Measurements from ENCODE around the gene RBP3. TPM values are rescaled to one million over a fixed set of nuclear protein-coding genes. Genes with fewer than 3 reads are reported as not detected.

RBP3 gene
- total RNA-seq, 1 experiment from 2014 or later = not detected

DNA sequence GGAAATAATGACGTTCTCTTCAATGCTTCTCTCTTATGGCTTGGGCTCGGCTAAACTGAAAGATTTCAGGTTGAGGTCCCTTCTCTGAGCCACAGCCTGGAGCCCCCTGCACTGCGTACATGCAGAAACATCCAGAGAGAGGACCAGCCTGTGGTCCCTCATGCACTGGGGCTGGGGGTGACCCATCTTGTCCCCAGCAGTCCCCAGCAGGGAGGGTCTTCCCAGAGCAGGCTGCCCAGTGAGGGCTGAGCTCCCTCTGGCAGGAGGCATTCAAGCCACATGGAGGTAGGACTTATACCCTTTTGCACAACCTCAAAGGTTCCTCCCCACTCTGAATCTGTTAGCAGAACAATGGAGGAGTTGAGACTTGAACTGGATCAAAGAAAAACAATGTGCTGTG is 40.8 kb upstream of the RBP3 start:
- intact Hi-C loops (cut with micrococcal nuclease; ENCODE audit: unreplicated experiment) = no loop called here
- ATAC-seq = no peak
- POLR2A ChIA-PET = no interaction called here
- no peak for DNase-seq (ENCODE audit: low read depth, low spot score)
- CTCF ChIA-PET = interaction anchor here (0.6 kb wide), 1 partner anchor 259 kb away, joined by 4 read pairs; no protein-coding TSS in a partner anchor
- TF ChIP-seq, protein P1, sequence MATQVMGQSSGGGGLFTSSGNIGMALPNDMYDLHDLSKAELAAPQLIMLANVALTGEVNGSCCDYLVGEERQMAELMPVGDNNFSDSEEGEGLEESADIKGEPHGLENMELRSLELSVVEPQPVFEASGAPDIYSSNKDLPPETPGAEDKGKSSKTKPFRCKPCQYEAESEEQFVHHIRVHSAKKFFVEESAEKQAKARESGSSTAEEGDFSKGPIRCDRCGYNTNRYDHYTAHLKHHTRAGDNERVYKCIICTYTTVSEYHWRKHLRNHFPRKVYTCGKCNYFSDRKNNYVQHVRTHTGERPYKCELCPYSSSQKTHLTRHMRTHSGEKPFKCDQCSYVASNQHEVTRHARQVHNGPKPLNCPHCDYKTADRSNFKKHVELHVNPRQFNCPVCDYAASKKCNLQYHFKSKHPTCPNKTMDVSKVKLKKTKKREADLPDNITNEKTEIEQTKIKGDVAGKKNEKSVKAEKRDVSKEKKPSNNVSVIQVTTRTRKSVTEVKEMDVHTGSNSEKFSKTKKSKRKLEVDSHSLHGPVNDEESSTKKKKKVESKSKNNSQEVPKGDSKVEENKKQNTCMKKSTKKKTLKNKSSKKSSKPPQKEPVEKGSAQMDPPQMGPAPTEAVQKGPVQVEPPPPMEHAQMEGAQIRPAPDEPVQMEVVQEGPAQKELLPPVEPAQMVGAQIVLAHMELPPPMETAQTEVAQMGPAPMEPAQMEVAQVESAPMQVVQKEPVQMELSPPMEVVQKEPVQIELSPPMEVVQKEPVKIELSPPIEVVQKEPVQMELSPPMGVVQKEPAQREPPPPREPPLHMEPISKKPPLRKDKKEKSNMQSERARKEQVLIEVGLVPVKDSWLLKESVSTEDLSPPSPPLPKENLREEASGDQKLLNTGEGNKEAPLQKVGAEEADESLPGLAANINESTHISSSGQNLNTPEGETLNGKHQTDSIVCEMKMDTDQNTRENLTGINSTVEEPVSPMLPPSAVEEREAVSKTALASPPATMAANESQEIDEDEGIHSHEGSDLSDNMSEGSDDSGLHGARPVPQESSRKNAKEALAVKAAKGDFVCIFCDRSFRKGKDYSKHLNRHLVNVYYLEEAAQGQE (IDR thresholded peaks at IDR 0.05; ENCODE audit: insufficient read depth in 1 of 2, low read depth in 2 of 2, low read length in 1 of 2) = no peak
- TF ChIP-seq POLR2AphosphoS5 (IDR thresholded peaks at IDR 0.05; ENCODE audit: low read depth, low read length) = no peak
- TF ChIP-seq TCF7L2 (IDR thresholded peaks at IDR 0.05; ENCODE audit: low read depth, low read length) = no peak
- H3K4me1 ChIP-seq (ENCODE audit: control insufficient read depth, insufficient read depth, low read length) = no peaks in the 10 kb centered on the region; the same call in 1 of the 2 replicates
- no peak overlapping the region for H3K4me3 ChIP-seq (ENCODE audit: low read depth in 2 of 2, low read length in 2 of 2)
- peaks cover 7% of the 10 kb centered on the region for H3K27me3 ChIP-seq (ENCODE audit: control insufficient read depth, insufficient read depth, low read length)
- BruUV-seq (replicated peaks) = no TSS peak
- H3K36me3 ChIP-seq (ENCODE audit: control insufficient read depth, insufficient read depth, low read length) = no peaks in the 10 kb centered on the region
- no peaks in the 10 kb centered on the region for H3K9me3 ChIP-seq (ENCODE audit: control insufficient read depth, insufficient read depth, low read depth, low read length)
- in situ Hi-C loops (cut with HindIII; ENCODE audit: low pct_unique_long_range_greater_than_20kb, low sequenced_read_pairs) = no loop called here
- no peak overlapping the region for H3K27ac ChIP-seq (ENCODE audit: low read length)

DNA sequence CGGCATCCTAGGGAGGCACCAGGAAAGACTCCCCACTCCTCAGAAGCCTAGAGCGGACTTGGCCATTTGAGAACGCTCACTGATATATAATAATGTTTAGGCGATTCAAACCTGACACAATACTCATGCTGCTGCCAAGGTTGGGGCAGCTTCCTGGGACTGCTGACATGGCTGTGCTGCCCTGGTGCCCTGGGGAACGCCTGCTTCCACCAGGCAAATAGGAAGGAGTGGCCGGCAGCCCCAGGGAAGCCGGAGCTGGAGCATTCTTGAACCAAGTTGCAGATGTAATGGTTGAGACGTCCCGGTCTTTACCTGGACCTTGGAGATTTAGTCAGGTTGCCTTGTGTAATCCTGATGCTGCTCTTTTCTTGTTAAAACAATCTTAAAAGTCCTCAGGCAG is 39.4 kb upstream of the RBP3 start:
- Histone ChIP-seq H3K27me3 (ENCODE audit: control insufficient read depth, insufficient read depth, low read length) (peaks cover 7% of the 10 kb centered on the region), H3K4me3 (ENCODE audit: low read depth in 2 of 2, low read length in 2 of 2) (no peak overlapping the region), H3K4me1 (ENCODE audit: control insufficient read depth, insufficient read depth, low read length) (no peaks in the 10 kb centered on the region; the same call in 1 of the 2 replicates), H3K9me3 (ENCODE audit: control insufficient read depth, insufficient read depth, low read depth, low read length) (no peaks in the 10 kb centered on the region), H3K27ac (ENCODE audit: low read length) (no peak overlapping the region), H3K36me3 (ENCODE audit: control insufficient read depth, insufficient read depth, low read length) (no peaks in the 10 kb centered on the region)
- no TSS peak for BruUV-seq (replicated peaks)
- intact Hi-C loops (cut with micrococcal nuclease; ENCODE audit: unreplicated experiment) = no loop called here
- no peak for ATAC-seq
- no peak for DNase-seq (ENCODE audit: low read depth, low spot score)
- TF ChIP-seq TCF7L2 (IDR thresholded peaks at IDR 0.05; ENCODE audit: low read depth, low read length) (no peak), POLR2AphosphoS5 (IDR thresholded peaks at IDR 0.05; ENCODE audit: low read depth, low read length) (no peak), SIN3A (IDR thresholded peaks at IDR 0.05; ENCODE audit: borderline replicate concordance, insufficient read depth, low read depth, low read length) (no peak)
- TF ChIP-seq, protein P2, sequence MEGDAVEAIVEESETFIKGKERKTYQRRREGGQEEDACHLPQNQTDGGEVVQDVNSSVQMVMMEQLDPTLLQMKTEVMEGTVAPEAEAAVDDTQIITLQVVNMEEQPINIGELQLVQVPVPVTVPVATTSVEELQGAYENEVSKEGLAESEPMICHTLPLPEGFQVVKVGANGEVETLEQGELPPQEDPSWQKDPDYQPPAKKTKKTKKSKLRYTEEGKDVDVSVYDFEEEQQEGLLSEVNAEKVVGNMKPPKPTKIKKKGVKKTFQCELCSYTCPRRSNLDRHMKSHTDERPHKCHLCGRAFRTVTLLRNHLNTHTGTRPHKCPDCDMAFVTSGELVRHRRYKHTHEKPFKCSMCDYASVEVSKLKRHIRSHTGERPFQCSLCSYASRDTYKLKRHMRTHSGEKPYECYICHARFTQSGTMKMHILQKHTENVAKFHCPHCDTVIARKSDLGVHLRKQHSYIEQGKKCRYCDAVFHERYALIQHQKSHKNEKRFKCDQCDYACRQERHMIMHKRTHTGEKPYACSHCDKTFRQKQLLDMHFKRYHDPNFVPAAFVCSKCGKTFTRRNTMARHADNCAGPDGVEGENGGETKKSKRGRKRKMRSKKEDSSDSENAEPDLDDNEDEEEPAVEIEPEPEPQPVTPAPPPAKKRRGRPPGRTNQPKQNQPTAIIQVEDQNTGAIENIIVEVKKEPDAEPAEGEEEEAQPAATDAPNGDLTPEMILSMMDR (IDR thresholded peaks at IDR 0.05) = no peak
- TF ChIP-seq, protein P1 (IDR thresholded peaks at IDR 0.05; ENCODE audit: insufficient read depth in 1 of 2, low read depth in 2 of 2, low read length in 1 of 2) = no peak
- in situ Hi-C loops (cut with HindIII; ENCODE audit: low pct_unique_long_range_greater_than_20kb, low sequenced_read_pairs) = no loop called here
- CTCF ChIA-PET = no interaction called here
- POLR2A ChIA-PET = no interaction called here
